HG03066 (cell line): Measurements from ENCODE around the gene SLC22A2.

Source experiments
- ATAC-seq: cut with Tn5 transposase; IDR thresholded peaks from one replicate; pipeline ENCODE4 v1.9.1; 2021; ENCODE audit warnings: low read depth; ENCODE audit not compliant: unreplicated experiment

Gene SLC22A2

DNA sequence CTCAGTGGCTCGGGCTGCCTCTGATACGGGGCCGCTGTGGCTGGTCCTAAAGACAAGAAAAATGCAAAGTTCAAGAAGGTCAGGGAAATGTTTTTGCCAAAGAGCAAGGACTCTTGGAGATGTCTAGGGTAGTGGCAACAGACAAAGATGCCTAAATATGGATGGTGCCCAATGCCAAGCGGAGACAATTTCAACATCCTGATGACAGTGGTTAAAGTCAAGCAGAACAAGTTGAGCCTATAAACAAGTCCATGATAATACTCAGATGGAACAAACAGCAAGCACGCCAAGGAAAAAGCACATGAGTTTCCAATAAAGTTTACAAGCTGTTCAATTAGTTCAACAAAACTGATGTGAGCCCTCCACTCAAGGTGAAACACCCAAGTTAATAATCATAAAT lies 85.9 kb downstream of the SLC22A2 start:
- no peak for ATAC-seq

DNA sequence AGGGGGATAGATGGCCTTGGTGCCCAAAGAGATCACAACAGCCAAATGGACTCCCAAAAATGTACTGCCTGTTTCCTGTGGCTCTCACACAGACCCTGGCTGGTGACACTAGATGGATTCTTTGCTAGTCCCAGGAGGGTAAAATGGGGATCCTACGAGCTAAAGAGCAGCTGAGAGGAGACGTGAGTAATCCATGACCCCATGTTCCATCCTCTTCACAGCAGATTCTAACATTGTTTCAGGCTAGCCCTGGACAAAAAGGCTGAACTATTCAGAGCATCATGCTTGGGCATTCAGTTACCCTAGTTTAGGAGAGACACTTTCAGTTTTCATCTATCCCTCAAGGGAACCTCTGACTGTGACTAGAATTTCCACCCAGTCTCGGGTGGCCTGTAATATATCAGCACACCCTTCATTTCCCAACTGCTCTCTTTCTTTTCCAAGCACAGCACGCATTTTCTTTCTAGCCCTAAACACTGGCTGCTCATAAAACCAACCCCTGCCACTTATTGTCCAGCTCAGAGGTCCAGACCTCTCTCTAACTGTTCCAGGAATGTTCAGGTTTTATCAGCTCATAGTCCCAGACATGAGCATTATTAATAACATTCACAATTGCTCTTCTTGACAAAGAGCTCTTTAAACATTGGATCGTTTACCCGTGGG lies 88.5 kb downstream of the SLC22A2 start:
- no peak for ATAC-seq

DNA sequence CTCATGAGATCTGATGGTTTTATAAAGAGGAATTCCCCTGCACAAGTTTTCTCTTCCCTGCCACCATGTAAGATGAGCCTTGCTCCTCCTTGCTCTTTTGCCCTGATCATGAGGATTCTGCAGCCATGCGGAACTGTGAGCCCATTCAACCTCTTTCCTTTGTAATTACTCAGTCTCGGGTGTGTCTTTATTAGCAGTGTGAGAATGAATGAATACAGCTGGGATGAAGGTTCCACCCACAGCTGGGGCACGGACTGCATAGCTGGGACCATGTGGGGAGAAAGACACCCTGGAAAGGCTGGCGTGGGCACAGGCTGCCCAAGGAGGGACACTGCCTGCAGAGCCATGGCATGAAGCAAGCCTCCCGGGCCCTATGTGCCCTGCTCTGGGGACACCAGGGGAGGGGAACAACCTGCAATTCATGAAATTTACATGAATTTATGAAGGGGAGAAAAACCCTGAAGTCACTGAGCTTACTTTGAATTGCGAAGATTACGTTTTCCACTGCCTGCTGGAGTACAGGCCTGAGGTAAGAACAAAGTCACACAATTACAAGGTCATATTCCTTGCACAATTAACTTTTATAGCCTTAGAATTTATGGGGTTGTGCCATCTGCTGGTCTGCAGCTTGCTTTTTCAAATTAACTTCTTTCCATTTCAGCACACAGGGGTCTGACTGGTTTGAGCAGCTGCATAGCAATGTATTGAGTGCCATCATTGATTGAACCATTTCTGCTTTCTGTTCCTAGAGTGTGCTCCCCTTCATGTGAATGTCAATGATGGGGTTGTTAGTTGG lies 90.8 kb downstream of the SLC22A2 start:
- ATAC-seq = no peak
